Mesenchymal stem cell (in vitro differentiated cells and primary cell): Measurements from ENCODE around the gene NLGN1.
A peak's percentile ranks its signal among the peaks of the same experiment; 100 is the strongest.

Experiments used
- DNase-seq: peaks from one replicate; pipeline ENCODE4 v3.0.0-alpha.2; 2013
- H2AFZ ChIP-seq: one replicate; pipeline ENCODE4 v1.6.1; 2013; ENCODE audit warnings: low read depth, mild to moderate bottlenecking, control low read depth, inconsistent platforms, low read length, moderate library complexity
- H2AK5ac ChIP-seq: 2 replicates; pipeline ENCODE4 v1.6.1; 2013; ENCODE audit warnings: low read length, moderate library complexity, mild to moderate bottlenecking, inconsistent platforms; ENCODE audit not compliant: severe bottlenecking
- H2BK120ac ChIP-seq: one replicate; pipeline ENCODE4 v1.6.1; 2013; ENCODE audit warnings: low read depth, mild to moderate bottlenecking, inconsistent platforms, low read length, moderate library complexity
- H2BK12ac ChIP-seq, 2 experiments: one replicate each; pipeline ENCODE4 v1.6.1; 2013; ENCODE audit warnings: inconsistent platforms in 2 of 2, low read length in 2 of 2, mild to moderate bottlenecking in 2 of 2, moderate library complexity in 2 of 2, control low read depth in 1 of 2
- H2BK15ac ChIP-seq: one replicate; pipeline ENCODE4 v1.6.1; 2013; ENCODE audit warnings: mild to moderate bottlenecking, low read depth, inconsistent platforms; ENCODE audit not compliant: poor library complexity, severe bottlenecking
- H2BK5ac ChIP-seq: 2 replicates; pipeline ENCODE4 v1.6.1; 2013; ENCODE audit warnings: low read depth, mild to moderate bottlenecking, low read length, control low read depth, inconsistent platforms; ENCODE audit not compliant: poor library complexity, severe bottlenecking
- H3K14ac ChIP-seq, 2 experiments: one replicate each; pipeline ENCODE4 v1.6.1; 2013; ENCODE audit warnings: inconsistent platforms in 2 of 2, low read length in 2 of 2, control low read depth in 1 of 2, mild to moderate bottlenecking in 1 of 2, moderate library complexity in 1 of 2
- H3K18ac ChIP-seq, 2 experiments: one replicate each; pipeline ENCODE4 v1.6.1; 2013; ENCODE audit warnings: inconsistent platforms in 2 of 2, low read length in 2 of 2, control low read depth in 1 of 2, low read depth in 1 of 2, mild to moderate bottlenecking in 1 of 2
- H3K23ac ChIP-seq, 2 experiments: one replicate each; pipeline ENCODE4 v1.6.1; 2013; ENCODE audit warnings: inconsistent platforms in 2 of 2, low read length in 2 of 2, mild to moderate bottlenecking in 2 of 2, moderate library complexity in 2 of 2, control low read depth in 1 of 2
- H3K27ac ChIP-seq: 2 replicates; pipeline ENCODE4 v1.5.1; 2013; ENCODE audit warnings: mild to moderate bottlenecking, moderate library complexity, low read length, control low read depth, inconsistent platforms; ENCODE audit not compliant: poor library complexity, severe bottlenecking
- H3K27me3 ChIP-seq, 2 experiments: 2 replicates each; pipeline versions ENCODE4 v1.6.1 to v1.7.0; 2013; ENCODE audit warnings: low read length in 2 of 2, mild to moderate bottlenecking in 2 of 2, moderate library complexity in 2 of 2, control low read depth in 1 of 2, inconsistent platforms in 1 of 2; ENCODE audit not compliant: control insufficient read depth in 1 of 2, insufficient read depth in 1 of 2
- H3K36me3 ChIP-seq, 2 experiments: 2 replicates each; pipeline versions ENCODE4 v1.6.1 to v1.7.0; 2013; ENCODE audit warnings: low read length in 2 of 2, control low read depth in 1 of 2, inconsistent platforms in 1 of 2, low read depth in 1 of 2, mild to moderate bottlenecking in 1 of 2; ENCODE audit not compliant: insufficient read depth in 2 of 2, control insufficient read depth in 1 of 2
- H3K4ac ChIP-seq, 2 experiments: one replicate each; pipeline ENCODE4 v1.6.1; 2013; ENCODE audit warnings: inconsistent platforms in 2 of 2, low read length in 2 of 2, mild to moderate bottlenecking in 2 of 2, moderate library complexity in 2 of 2, control low read depth in 1 of 2, low read depth in 1 of 2
- H3K4me1 ChIP-seq: 2 replicates; pipeline ENCODE4 v1.6.1; 2013; ENCODE audit warnings: low read depth, low read length, control low read depth; ENCODE audit not compliant: control insufficient read depth, insufficient read depth
- H3K4me2 ChIP-seq: 2 replicates; pipeline ENCODE4 v1.6.1; 2013; ENCODE audit warnings: low read length, mild to moderate bottlenecking, inconsistent platforms; ENCODE audit not compliant: poor library complexity, severe bottlenecking
- H3K4me3 ChIP-seq, 2 experiments: 2 replicates each; pipeline versions ENCODE4 v1.5.1 to v1.7.0; 2013; ENCODE audit warnings: low read length in 2 of 2, mild to moderate bottlenecking in 2 of 2, control low read depth in 1 of 2, low read depth in 1 of 2; ENCODE audit not compliant: insufficient read depth in 1 of 2
- H3K79me1 ChIP-seq: replicated peaks from 2 replicates; pipeline ENCODE4 v1.6.1; 2013; ENCODE audit warnings: mild to moderate bottlenecking, control low read depth, low read length, inconsistent platforms; ENCODE audit not compliant: poor library complexity, severe bottlenecking
- H3K9ac ChIP-seq: 2 replicates; pipeline ENCODE4 v1.7.0; 2013; ENCODE audit warnings: mild to moderate bottlenecking, low read length, moderate library complexity
- H3K9me3 ChIP-seq: 2 replicates; pipeline ENCODE4 v1.7.0; 2013; ENCODE audit warnings: mild to moderate bottlenecking, low read length; ENCODE audit not compliant: control insufficient read depth
- H4K8ac ChIP-seq: one replicate; pipeline ENCODE4 v1.6.1; 2013; ENCODE audit warnings: inconsistent platforms, mild to moderate bottlenecking, low read length, moderate library complexity
- H4K91ac ChIP-seq: one replicate; pipeline ENCODE4 v1.6.1; 2013; ENCODE audit warnings: mild to moderate bottlenecking, low read length, inconsistent platforms
- WGBS: methylation state at CpG from one replicate; pipeline ENCODE4 v1.1.7; 2013; ENCODE audit warnings: mixed read lengths; 5-methylcytosine and 5-hydroxymethylcytosine counted together

The NLGN1 gene

GRCh38 chr3:173921732-173922131 lies 524.2 kb downstream of the NLGN1 start:
- Histone ChIP-seq H3K4ac (no peak overlapping the region), H2BK120ac (no peak overlapping the region), H3K27me3 (no peaks in the 10 kb centered on the region), H2BK15ac (no peak overlapping the region), H3K4me2 (no peak overlapping the region), H3K4me3 (no peak overlapping the region), H3K14ac (no peak overlapping the region), H3K18ac (no peak overlapping the region), H4K8ac (no peak overlapping the region), H4K91ac (no peak overlapping the region), H2AK5ac (no peak overlapping the region), H3K27ac (no peak overlapping the region), H3K23ac (no peak overlapping the region), H3K4me1 (no peaks in the 10 kb centered on the region), H3K36me3 (no peaks in the 10 kb centered on the region), H3K9ac (no peak overlapping the region), H2BK12ac (no peak overlapping the region), H2AFZ (no peak overlapping the region), H2BK5ac (no peak overlapping the region), H3K9me3 (no peaks in the 10 kb centered on the region), H3K79me1 (no peaks in the 10 kb centered on the region)
- no peak for DNase-seq
- WGBS = 100% methylated on average over 2 of the region's 2 CpGs

GRCh38 chr3:173923204-173923603 lies 525.7 kb downstream of the NLGN1 start:
- H2AK5ac ChIP-seq = no peak overlapping the region
- no peaks in the 10 kb centered on the region for H3K27me3 ChIP-seq
- H3K23ac ChIP-seq = no peak overlapping the region
- 100% methylated on average over 1 of the region's 1 CpG for WGBS
- no peaks in the 10 kb centered on the region for H3K79me1 ChIP-seq
- H4K8ac ChIP-seq = no peak overlapping the region
- no peak overlapping the region for H3K4me2 ChIP-seq
- H2BK12ac ChIP-seq = no peak overlapping the region
- H2BK120ac ChIP-seq = no peak overlapping the region
- no peak overlapping the region for H3K18ac ChIP-seq
- DNase-seq = no peak
- no peaks in the 10 kb centered on the region for H3K9me3 ChIP-seq
- no peak overlapping the region for H3K27ac ChIP-seq
- no peak overlapping the region for H3K4ac ChIP-seq
- no peak overlapping the region for H3K14ac ChIP-seq
- no peak overlapping the region for H3K4me3 ChIP-seq
- H3K36me3 ChIP-seq = no peaks in the 10 kb centered on the region
- H4K91ac ChIP-seq = no peak overlapping the region
- no peaks in the 10 kb centered on the region for H3K4me1 ChIP-seq
- no peak overlapping the region for H2BK5ac ChIP-seq
- no peak overlapping the region for H2BK15ac ChIP-seq
- H3K9ac ChIP-seq = no peak overlapping the region
- no peak overlapping the region for H2AFZ ChIP-seq

DNA sequence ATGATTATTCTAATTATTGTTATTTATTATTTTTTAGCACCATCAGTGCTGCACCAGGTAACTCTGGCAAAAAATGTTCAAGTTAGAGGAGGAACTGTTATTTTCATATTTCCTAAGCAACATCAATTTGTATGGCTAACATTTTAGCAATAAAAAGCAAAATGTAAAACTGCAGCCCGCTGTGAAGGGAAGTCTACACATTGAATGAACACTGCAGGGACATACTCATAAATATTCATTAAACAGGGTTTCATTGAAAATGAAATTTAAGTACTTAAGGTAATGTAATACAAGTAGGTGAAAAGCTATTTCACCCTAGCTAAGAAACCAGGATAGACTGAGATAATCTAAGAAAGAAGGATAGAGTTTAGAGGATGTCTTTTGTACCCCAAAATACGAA lies 532.7 kb downstream of the NLGN1 start:
- no peak overlapping the region for H2AFZ ChIP-seq
- no peaks in the 10 kb centered on the region for H3K36me3 ChIP-seq
- no peak overlapping the region for H4K8ac ChIP-seq
- H2BK15ac ChIP-seq = no peak overlapping the region
- no peak overlapping the region for H2BK12ac ChIP-seq
- no peaks in the 10 kb centered on the region for H3K4me1 ChIP-seq
- no peak overlapping the region for H3K4me3 ChIP-seq
- no peak overlapping the region for H4K91ac ChIP-seq
- 100% methylated on average over 1 of the region's 2 CpGs for WGBS
- no peak overlapping the region for H3K14ac ChIP-seq
- no peak overlapping the region for H3K9ac ChIP-seq
- no peaks in the 10 kb centered on the region for H3K79me1 ChIP-seq
- H3K27me3 ChIP-seq = no peaks in the 10 kb centered on the region
- no peaks in the 10 kb centered on the region for H3K9me3 ChIP-seq
- H3K4ac ChIP-seq = no peak overlapping the region
- no peak overlapping the region for H3K23ac ChIP-seq
- no peak for DNase-seq
- no peak overlapping the region for H2BK120ac ChIP-seq
- no peak overlapping the region for H2AK5ac ChIP-seq
- no peak overlapping the region for H3K4me2 ChIP-seq
- no peak overlapping the region for H2BK5ac ChIP-seq
- no peak overlapping the region for H3K27ac ChIP-seq
- H3K18ac ChIP-seq = no peak overlapping the region

GRCh38 chr3:173932624-173933023 lies 535.1 kb downstream of the NLGN1 start:
- no peaks in the 10 kb centered on the region for H3K4me1 ChIP-seq
- no peak overlapping the region for H3K18ac ChIP-seq
- DNase-seq = peak; percentile 63
- H2BK5ac ChIP-seq = no peak overlapping the region
- H2BK12ac ChIP-seq = no peak overlapping the region
- no peak overlapping the region for H3K4me3 ChIP-seq
- no peaks in the 10 kb centered on the region for H3K9me3 ChIP-seq
- no peak overlapping the region for H3K27ac ChIP-seq
- no peak overlapping the region for H3K4me2 ChIP-seq
- H3K23ac ChIP-seq = no peak overlapping the region
- no peak overlapping the region for H2AK5ac ChIP-seq
- no peak overlapping the region for H4K91ac ChIP-seq
- H3K79me1 ChIP-seq = no peaks in the 10 kb centered on the region
- H2BK15ac ChIP-seq = no peak overlapping the region
- H3K14ac ChIP-seq = no peak overlapping the region
- no peak overlapping the region for H3K4ac ChIP-seq
- H3K36me3 ChIP-seq = no peaks in the 10 kb centered on the region
- no peak overlapping the region for H3K9ac ChIP-seq
- no peak overlapping the region for H2BK120ac ChIP-seq
- no peak overlapping the region for H4K8ac ChIP-seq
- H3K27me3 ChIP-seq = no peaks in the 10 kb centered on the region
- H2AFZ ChIP-seq = no peak overlapping the region
